HG03139 (cell line): Measurements from ENCODE around the gene DDIT3.

ENCODE experiments used
- ATAC-seq: cut with Tn5 transposase; IDR thresholded peaks from one replicate; pipeline ENCODE4 v1.9.1; 2021; ENCODE audit not compliant: unreplicated experiment

DDIT3 gene

GRCh38 chr12:57470286-57470969 lies 49.9 kb downstream of the DDIT3 start:
- no peak for ATAC-seq

- no peak for ATAC-seq
Observed at GRCh38 chr12:57469296-57470164, 50.8 kb downstream of the DDIT3 start.

GRCh38 chr12:57467915-57468314 lies 52.4 kb downstream of the DDIT3 start:
- ATAC-seq = no peak

- no peak for ATAC-seq
Observed at GRCh38 chr12:57467212-57467874, 53.0 kb downstream of the DDIT3 start.
